ENCODE results near the gene TRMT10C. TPM values are rescaled to one million over a fixed set of nuclear protein-coding genes. Genes with fewer than 3 reads are reported as not detected.

TRMT10C gene
- total RNA-seq, 1 donor from 2014 or later = 5.9 TPM

- Histone ChIP-seq H3K27ac (no peak overlapping the region), H3K36me3 (no peaks in the 10 kb centered on the region), H3K27me3 (no peaks in the 10 kb centered on the region), H3K4me3 (no peak overlapping the region), H3K9me3 (no peaks in the 10 kb centered on the region), H3K4me1 (no peaks in the 10 kb centered on the region)
- intact Hi-C loops (cut with DNase I) = no loop called here
- no peak for DNase-seq (ENCODE audit: low spot score in 2 of 2)
- TF ChIP-seq CTCF (IDR thresholded peaks at IDR 0.05) = no peak
Observed at GRCh38 chr3:101556064-101556463, 5.6 kb upstream of the TRMT10C start.

- Histone ChIP-seq H3K27me3 (no peaks in the 10 kb centered on the region), H3K4me1 (peaks cover 0 to 8% of the 10 kb centered on the region in 2 donors), H3K4me3 (no peak overlapping the region), H3K27ac (no peak overlapping the region), H3K9me3 (no peaks in the 10 kb centered on the region), H3K36me3 (peaks cover 9 to 29% of the 10 kb centered on the region in 2 donors)
- intact Hi-C loops (cut with DNase I) = no loop called here
- no peak for DNase-seq (ENCODE audit: low spot score in 2 of 2)
- no peak for TF ChIP-seq CTCF (IDR thresholded peaks at IDR 0.05)
Observed at GRCh38 chr3:101567528-101568317, 6.1 kb downstream of the TRMT10C start.

- H3K4me1 ChIP-seq = peaks cover 7% of the 10 kb centered on the region in 2 donors
- H3K4me3 ChIP-seq = no peak overlapping the region
- intact Hi-C loops (cut with DNase I) = loop anchor here (5.0 kb wide), 2 partner anchors 1079 to 1169 kb away; partner anchors contain the start of genes LNP1, TMEM45A and TOMM70
- H3K9me3 ChIP-seq = no peaks in the 10 kb centered on the region
- peaks cover 6 to 11% of the 10 kb centered on the region in 2 donors for H3K36me3 ChIP-seq
- DNase-seq (ENCODE audit: low spot score in 2 of 2) = no peak
- H3K27ac ChIP-seq = no peak overlapping the region
- no peak for TF ChIP-seq CTCF (IDR thresholded peaks at IDR 0.05)
- H3K27me3 ChIP-seq = no peaks in the 10 kb centered on the region
Observed at GRCh38 chr3:101571028-101571895, 9.6 kb downstream of the TRMT10C start.

- intact Hi-C loops (cut with DNase I) = loop anchor here (1.0 to 5.0 kb wide), 7 partner anchors 12 to 1171 kb away; partner anchors contain the start of genes CEP97, LNP1, SENP7 and TFG
- no peaks in the 10 kb centered on the region for H3K27me3 ChIP-seq
- DNase-seq (ENCODE audit: low spot score in 2 of 2) = peak; percentile 93 to 99
- peak; percentile 84 to 88 (median 86) for TF ChIP-seq CTCF (IDR thresholded peaks at IDR 0.05)
- peaks cover 11 to 24% of the 10 kb centered on the region in 2 donors for H3K4me1 ChIP-seq
- H3K27ac ChIP-seq = peak within 1 kb of the TSS; percentile 98 to 99
- no peaks in the 10 kb centered on the region for H3K9me3 ChIP-seq
- H3K36me3 ChIP-seq = peaks cover 8 to 9% of the 10 kb centered on the region in 2 donors
- H3K4me3 ChIP-seq = peak within 1 kb of the TSS; percentile 72 to 99
Observed at GRCh38 chr3:101573449-101574387, 12.1 kb downstream of the TRMT10C start, which contains the start of gene PCNP. TSS of gene PCNP (plus strand) at chr3:101574180. CDS start at chr3:101574216, 36 bp downstream.

Measured in ascending aorta (tissue), 2 donors.